CD4-positive, alpha-beta memory T cell (primary cell): Measurements from ENCODE around the gene LYZL2. TPM values are rescaled to one million over a fixed set of nuclear protein-coding genes. Genes with fewer than 3 reads are reported as not detected.
"Not testable (repeated sequence)": the region's sequence is repeated elsewhere in the genome, so short reads cannot be mapped to it uniquely, and the experiment has no call there.

Experiments
- CTCF ChIA-PET: fragments of 350-600 bp; sonication (Branson Sonifier 250); formaldehyde crosslinking; loops from one replicate; lab custom pipeline; 2021; ENCODE audit warnings: inconsistent platforms; ENCODE audit not compliant: partially characterized antibody; lab: Charles Lee
- POLR2A ChIA-PET: fragments of 350-600 bp; sonication (Branson Sonifier 250); formaldehyde crosslinking; loops from one replicate; lab custom pipeline; 2021; ENCODE audit not compliant: partially characterized antibody; lab: Charles Lee
- DNase-seq, 5 donors: peaks; one replicate each; pipeline versions ENCODE4 v3.0.0 to v3.0.0-alpha.2; 2020 to 2022; ENCODE audit warnings: mixed read lengths in 1 of 5
- H3K27ac ChIP-seq: one replicate; pipeline ENCODE4 v1.7.0; 2013; ENCODE audit warnings: low read depth, low read length
- H3K27me3 ChIP-seq: 2 replicates; pipeline ENCODE4 v1.7.0; 2013; ENCODE audit warnings: mild to moderate bottlenecking, low read length, moderate library complexity; ENCODE audit not compliant: insufficient read depth
- H3K36me3 ChIP-seq: 2 replicates; pipeline ENCODE4 v1.7.0; 2013; ENCODE audit warnings: mild to moderate bottlenecking, low read length, moderate library complexity; ENCODE audit not compliant: insufficient read depth
- H3K4me1 ChIP-seq: 2 replicates; pipeline ENCODE4 v1.7.0; 2013; ENCODE audit warnings: mild to moderate bottlenecking, low read length, moderate library complexity; ENCODE audit not compliant: insufficient read depth
- H3K4me3 ChIP-seq, 2 donors: one replicate each; pipeline ENCODE4 v1.7.0; 2013; ENCODE audit warnings: low read length in 2 of 2, mild to moderate bottlenecking in 1 of 2
- H3K9me3 ChIP-seq, 2 donors: one replicate each; pipeline ENCODE4 v1.7.0; 2013; ENCODE audit warnings: low read length in 2 of 2, control low read depth in 1 of 2; ENCODE audit not compliant: control insufficient read depth in 1 of 2
- H3K27ac Mint-ChIP-seq, 7 donors: one replicate each; pipeline ENCODE4 v1.8.0; 2020 to 2021; ENCODE audit warnings: mixed read lengths in 7 of 7, mild to moderate bottlenecking in 6 of 7, inconsistent platforms in 3 of 7, moderate library complexity in 3 of 7
- H3K27me3 Mint-ChIP-seq, 2 donors: one replicate each; pipeline ENCODE4 v1.8.0; 2020 to 2021; ENCODE audit warnings: mixed read lengths in 2 of 2
- H3K36me3 Mint-ChIP-seq, 2 donors: one replicate each; pipeline ENCODE4 v1.8.0; 2020 to 2021; ENCODE audit warnings: mixed read lengths in 2 of 2, inconsistent platforms in 1 of 2, mild to moderate bottlenecking in 1 of 2
- H3K4me1 Mint-ChIP-seq, 4 donors: one replicate each; pipeline ENCODE4 v1.8.0; 2020 to 2021; ENCODE audit warnings: mixed read lengths in 4 of 4, mild to moderate bottlenecking in 1 of 4
- H3K4me3 Mint-ChIP-seq, 8 donors: one replicate each; pipeline ENCODE4 v1.8.0; 2020 to 2021; ENCODE audit warnings: mixed read lengths in 8 of 8, mild to moderate bottlenecking in 7 of 8, moderate library complexity in 6 of 8, inconsistent platforms in 3 of 8
- H3K9me3 Mint-ChIP-seq, 8 donors: one replicate each; pipeline ENCODE4 v1.8.0; 2020 to 2021; ENCODE audit warnings: mixed read lengths in 8 of 8, mild to moderate bottlenecking in 5 of 8, inconsistent platforms in 3 of 8, moderate library complexity in 1 of 8
- intact Hi-C: fragments of 100-400 bp; cut with micrococcal nuclease; formaldehyde crosslinking; loops from one replicate; pipeline ENCODE4 v1.15.1; 2023
- polyA plus RNA-seq, 2 donors: library from polyadenylated mRNA; unstranded; fragments of 300-500 nt; fragmentation: Illumina TruSeq; gene quantifications; one replicate each; pipeline ENCODE4 v1.2.3, GENCODE V29; 2021
- total RNA-seq, 2 experiments: library from RNA; stranded (reverse); gene quantifications; one replicate each; pipeline ENCODE4 v1.2.3, GENCODE V29; 2021

LYZL2 gene
- total and polyA plus RNA-seq, 4 experiments from 2014 or later: not detected

DNA sequence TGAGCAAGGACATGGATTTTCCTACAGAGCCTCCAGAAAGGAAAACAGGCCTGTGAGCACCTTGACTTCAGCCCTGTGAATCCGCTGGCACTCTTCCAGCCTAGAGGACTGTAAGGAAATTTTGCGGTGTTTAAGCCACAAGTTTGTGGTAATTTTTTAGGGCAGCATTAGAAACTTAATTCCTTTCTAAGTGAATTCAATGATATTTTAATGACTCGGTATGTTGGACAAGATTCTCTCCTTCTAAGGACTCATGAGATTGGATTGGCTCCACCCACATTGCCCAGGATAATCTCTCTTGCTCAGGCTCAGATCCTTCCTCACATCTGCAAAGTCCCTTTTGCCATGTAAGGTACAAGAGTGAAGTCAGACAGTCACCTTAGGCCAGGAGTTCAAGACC is 4.5 kb downstream of the LYZL2 start:
- ChIA-PET CTCF (interaction anchor here (0.9 kb wide), 1 partner anchor 15 kb away, joined by 3 read pairs; no protein-coding TSS in a partner anchor), POLR2A (no interaction called here)
- Mint-ChIP-seq H3K4me3 (no peak overlapping the region), H3K27ac (no peak overlapping the region), H3K36me3 (no peaks in the 10 kb centered on the region), H3K27me3 (peaks cover 2 to 4% of the 10 kb centered on the region in 2 donors), H3K9me3 (no peaks in the 10 kb centered on the region), H3K4me1 (no peaks in the 10 kb centered on the region)
- Histone ChIP-seq H3K36me3 (no peaks in the 10 kb centered on the region), H3K9me3 (no peaks in the 10 kb centered on the region), H3K4me1 (no peaks in the 10 kb centered on the region), H3K27me3 (no peaks in the 10 kb centered on the region), H3K27ac (no peak overlapping the region), H3K4me3 (no peak overlapping the region)
- no peak for DNase-seq
- intact Hi-C loops: no loop called here

GRCh38 chr10:30619966-30620365 is 9.6 kb downstream of the LYZL2 start:
- Mint-ChIP-seq H3K4me1 (no peaks in the 10 kb centered on the region), H3K9me3 (peaks cover 0 to 4% (median 0%) of the 10 kb centered on the region in 8 donors), H3K4me3 (no peak overlapping the region), H3K27me3 (peaks cover 4 to 13% of the 10 kb centered on the region in 2 donors), H3K27ac (no peak overlapping the region), H3K36me3 (no peaks in the 10 kb centered on the region)
- no peak for DNase-seq
- POLR2A ChIA-PET: no interaction called here
- no peak overlapping the region for H3K4me3 ChIP-seq
- H3K27ac ChIP-seq: no peak overlapping the region
- no peaks in the 10 kb centered on the region for H3K27me3 ChIP-seq
- intact Hi-C loops: no loop called here
- CTCF ChIA-PET: interaction anchor here (0.6 kb wide), 1 partner anchor 14 kb away, joined by 3 read pairs; no protein-coding TSS in a partner anchor
- H3K9me3 ChIP-seq: no peaks in the 10 kb centered on the region
- no peaks in the 10 kb centered on the region for H3K4me1 ChIP-seq
- no peaks in the 10 kb centered on the region for H3K36me3 ChIP-seq

DNA sequence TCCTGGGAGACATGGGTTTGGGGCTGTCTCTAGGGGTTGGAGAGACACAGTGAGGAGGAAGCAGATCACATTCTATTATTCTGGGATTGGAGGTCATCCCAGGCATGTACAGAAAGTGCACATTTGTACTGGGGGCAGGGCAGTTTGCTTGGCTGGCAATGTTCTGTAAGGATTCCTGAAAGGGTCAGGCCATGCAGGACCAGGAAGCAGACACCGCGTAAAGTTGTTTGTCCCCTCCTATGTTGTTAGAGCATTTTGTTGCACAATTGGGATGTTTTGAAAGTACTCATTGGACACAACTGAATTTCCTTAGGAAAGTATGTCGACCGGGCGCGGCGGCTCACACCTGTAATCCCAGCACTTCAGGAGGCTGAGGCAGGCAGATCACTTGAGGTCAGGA is 12.5 kb downstream of the LYZL2 start:
- H3K36me3 Mint-ChIP-seq: no peaks in the 10 kb centered on the region
- Histone ChIP-seq H3K27ac (no peak overlapping the region), H3K27me3 (no peaks in the 10 kb centered on the region), H3K4me1 (no peaks in the 10 kb centered on the region), H3K9me3 (no peaks in the 10 kb centered on the region), H3K4me3 (no peak overlapping the region), H3K36me3 (no peaks in the 10 kb centered on the region)
- H3K27me3 Mint-ChIP-seq: peaks cover 13 to 25% of the 10 kb centered on the region in 2 donors
- ChIA-PET POLR2A (no interaction called here), CTCF (interaction anchor here (0.7 to 1.0 kb wide), 2 partner anchors 23 to 586 kb away, joined by 3 read pairs; no protein-coding TSS in a partner anchor)
- intact Hi-C loops: no loop called here
- H3K27ac Mint-ChIP-seq: no peak overlapping the region
- H3K4me1 Mint-ChIP-seq: peaks cover 0 to 4% (median 0%) of the 10 kb centered on the region in 4 donors
- DNase-seq: no peak
- no peak overlapping the region for H3K4me3 Mint-ChIP-seq
- H3K9me3 Mint-ChIP-seq: peaks cover 0 to 4% (median 0%) of the 10 kb centered on the region in 8 donors

GRCh38 chr10:30611041-30611440 is 18.5 kb downstream of the LYZL2 start:
- H3K36me3 ChIP-seq, H3K9me3 ChIP-seq, H3K4me1 ChIP-seq, H3K4me3 Mint-ChIP-seq, H3K4me3 ChIP-seq, H3K27me3 ChIP-seq, POLR2A ChIA-PET, H3K36me3 Mint-ChIP-seq, H3K27ac Mint-ChIP-seq, intact Hi-C loops, H3K27ac ChIP-seq, H3K9me3 Mint-ChIP-seq, DNase-seq, H3K4me1 Mint-ChIP-seq: not testable (repeated sequence)
- CTCF ChIA-PET: interaction anchor here (1.1 to 1.4 kb wide), 2 partner anchors 29 to 60 kb away, joined by 3 read pairs; no protein-coding TSS in a partner anchor
- peaks cover 31 to 37% of the 10 kb centered on the region in 2 donors for H3K27me3 Mint-ChIP-seq

DNA sequence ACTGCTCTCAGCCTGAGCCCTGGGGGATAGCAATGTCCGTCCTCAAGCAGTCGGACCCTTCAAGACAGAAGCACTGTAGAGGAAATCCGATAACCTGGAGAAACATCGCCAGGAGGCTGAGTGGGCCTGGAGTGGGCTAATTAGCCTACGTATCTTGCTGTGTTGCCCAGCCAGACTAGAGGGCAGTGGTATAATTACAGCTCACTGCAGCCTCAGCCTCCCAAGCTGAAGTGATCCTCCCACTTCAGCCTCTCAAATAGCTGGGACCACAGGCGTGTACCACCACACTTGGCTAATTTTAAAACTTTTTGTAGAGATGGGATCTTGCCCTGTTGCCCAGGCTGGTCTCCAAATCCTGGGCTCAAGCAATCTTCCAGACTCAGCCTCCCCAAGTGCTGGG is 21.7 kb downstream of the LYZL2 start:
- POLR2A ChIA-PET: no interaction called here
- peaks cover 24 to 37% of the 10 kb centered on the region in 2 donors for H3K27me3 Mint-ChIP-seq

DNA sequence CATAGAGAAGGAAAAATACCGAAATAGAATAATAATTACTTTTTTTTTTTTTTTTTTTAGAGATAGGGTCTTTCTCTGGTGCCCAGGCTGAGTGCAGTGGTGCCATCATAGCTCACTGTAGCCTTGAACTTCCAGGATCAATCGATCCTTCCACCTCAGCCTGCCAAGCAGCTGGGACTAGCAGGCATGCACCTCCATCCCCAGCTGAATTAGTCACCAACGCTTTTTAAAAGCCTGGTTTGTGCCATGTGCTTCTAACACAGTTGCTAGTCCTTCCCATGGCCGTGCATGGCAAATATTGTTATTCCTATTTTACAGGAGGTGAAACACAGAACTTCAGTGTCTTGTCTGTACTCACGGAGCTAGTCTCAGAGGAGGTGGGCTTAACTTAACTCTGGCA is 23.2 kb downstream of the LYZL2 start:
- H3K4me3 ChIP-seq: no peak overlapping the region
- peaks cover 19 to 31% of the 10 kb centered on the region in 2 donors for H3K27me3 Mint-ChIP-seq
- no peaks in the 10 kb centered on the region for H3K9me3 ChIP-seq
- H3K4me1 ChIP-seq: no peaks in the 10 kb centered on the region
- H3K27ac Mint-ChIP-seq: no peak overlapping the region
- ChIA-PET POLR2A (no interaction called here), CTCF (interaction anchor here (0.5 to 1.2 kb wide), 3 partner anchors 14 to 117 kb away, joined by 3 to 6 read pairs (median 4); no protein-coding TSS in a partner anchor)
- peaks cover 0 to 6% (median 2%) of the 10 kb centered on the region in 8 donors for H3K9me3 Mint-ChIP-seq
- no peaks in the 10 kb centered on the region for H3K36me3 ChIP-seq
- H3K27me3 ChIP-seq: no peaks in the 10 kb centered on the region
- H3K36me3 Mint-ChIP-seq: peaks cover 0 to 7% of the 10 kb centered on the region in 2 donors
- no peak overlapping the region for H3K27ac ChIP-seq
- intact Hi-C loops: no loop called here
- H3K4me3 Mint-ChIP-seq: no peak overlapping the region
- H3K4me1 Mint-ChIP-seq: peaks cover 0 to 5% (median 0%) of the 10 kb centered on the region in 4 donors
- DNase-seq: no peak

More for the DNA sequence above, 21.7 kb downstream of the LYZL2 start:
- Histone ChIP-seq H3K4me1 (no peaks in the 10 kb centered on the region), H3K27ac (no peak overlapping the region), H3K9me3 (no peaks in the 10 kb centered on the region), H3K27me3 (no peaks in the 10 kb centered on the region), H3K4me3 (no peak overlapping the region), H3K36me3 (no peaks in the 10 kb centered on the region)
- Mint-ChIP-seq H3K4me1 (peaks cover 0 to 5% (median 2%) of the 10 kb centered on the region in 4 donors), H3K9me3 (peaks cover 0 to 8% (median 2%) of the 10 kb centered on the region in 8 donors), H3K4me3 (no peak overlapping the region), H3K36me3 (peaks cover 0 to 7% of the 10 kb centered on the region in 2 donors), H3K27ac (no peak overlapping the region)
- no peak for DNase-seq
- CTCF ChIA-PET: no interaction called here
- intact Hi-C loops: no loop called here

DNA sequence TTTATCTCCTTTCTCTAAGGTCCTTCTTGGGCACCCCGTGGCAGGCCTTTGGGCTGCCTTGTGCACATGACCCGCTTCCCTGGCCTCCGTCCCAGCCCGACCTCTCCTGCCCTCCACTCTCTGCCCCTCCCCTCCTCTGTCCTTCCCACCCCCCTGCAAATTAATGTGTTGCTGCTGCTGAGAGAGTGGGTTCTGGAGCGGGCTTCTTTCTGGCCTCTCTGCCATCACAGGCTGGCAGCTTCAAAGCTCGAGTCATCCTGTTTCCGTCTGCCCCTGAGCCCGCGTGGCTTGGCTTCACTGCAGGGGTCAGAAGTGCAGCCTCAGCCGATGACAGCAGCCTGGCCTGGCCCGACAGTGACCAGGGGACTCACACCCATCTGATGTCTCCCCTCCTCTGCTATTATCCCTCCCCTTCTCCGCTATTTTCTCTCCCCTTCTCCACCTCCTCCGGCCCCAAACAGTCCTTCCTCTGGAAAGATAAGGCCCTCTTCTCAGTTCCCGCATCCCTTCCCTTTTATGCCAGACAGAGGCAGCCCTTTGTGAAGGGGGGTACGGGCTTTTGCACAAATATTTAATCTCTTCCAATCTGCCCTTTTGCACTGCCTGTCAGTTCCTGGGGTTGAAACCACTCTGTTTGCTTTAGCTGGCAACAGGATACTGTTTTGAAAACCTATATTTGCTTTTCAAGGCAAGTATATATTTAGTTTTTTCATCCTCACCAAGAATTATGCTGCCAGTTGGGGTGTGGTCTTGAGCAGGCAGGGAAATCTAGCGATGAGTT is 24.0 kb downstream of the LYZL2 start:
- H3K27ac Mint-ChIP-seq, H3K4me3 ChIP-seq, intact Hi-C loops, H3K9me3 Mint-ChIP-seq, H3K9me3 ChIP-seq, H3K4me1 Mint-ChIP-seq, DNase-seq, H3K27me3 ChIP-seq, H3K27ac ChIP-seq, H3K36me3 Mint-ChIP-seq, H3K36me3 ChIP-seq, H3K4me1 ChIP-seq, POLR2A ChIA-PET: not testable (repeated sequence)
- peak overlapping the region in 1 of 8 donors; percentile 53 for H3K4me3 Mint-ChIP-seq
- peaks cover 19 to 29% of the 10 kb centered on the region in 2 donors for H3K27me3 Mint-ChIP-seq
- CTCF ChIA-PET: interaction anchor here (1.2 kb wide), 2 partner anchors 14 to 213 kb away, joined by 4 to 6 read pairs; no protein-coding TSS in a partner anchor
